Activated T-cell treated with anti-CD3 and anti-CD28 coated beads, Interleukin-2, amount 50 U/mL, for 48 hours (primary cell): ENCODE data around the gene TMC3.
A peak's percentile ranks its signal among the peaks of the same experiment; 100 is the strongest.
"Not testable (repeated sequence)": the region's sequence is repeated elsewhere in the genome, so short reads cannot be mapped to it uniquely, and the experiment has no call there.

Experiments used
- DNase-seq, 2 experiments: peaks; one replicate each; pipeline ENCODE4 v3.0.0-alpha.2; 2020

The TMC3 gene

DNA sequence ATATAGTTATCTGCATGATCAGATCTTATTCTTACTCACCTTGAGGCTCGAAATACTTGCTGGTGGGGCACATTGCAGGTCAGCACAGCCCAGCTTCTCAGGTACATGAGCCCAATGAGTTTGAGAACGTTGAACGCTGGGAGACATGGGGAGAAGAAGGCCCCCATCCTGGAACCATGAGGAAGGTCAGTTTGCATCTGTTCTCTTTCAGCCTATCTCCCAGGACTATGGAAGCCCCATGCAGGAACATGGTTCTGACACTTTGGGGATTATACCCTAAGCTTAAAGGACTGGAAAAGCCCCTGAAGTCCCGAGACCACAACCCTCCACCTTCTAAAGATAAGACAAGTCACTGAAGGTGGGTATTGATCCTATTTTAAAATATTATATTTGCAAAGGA lies 32.7 kb downstream of the TMC3 start:
- DNase-seq: no peak

DNA sequence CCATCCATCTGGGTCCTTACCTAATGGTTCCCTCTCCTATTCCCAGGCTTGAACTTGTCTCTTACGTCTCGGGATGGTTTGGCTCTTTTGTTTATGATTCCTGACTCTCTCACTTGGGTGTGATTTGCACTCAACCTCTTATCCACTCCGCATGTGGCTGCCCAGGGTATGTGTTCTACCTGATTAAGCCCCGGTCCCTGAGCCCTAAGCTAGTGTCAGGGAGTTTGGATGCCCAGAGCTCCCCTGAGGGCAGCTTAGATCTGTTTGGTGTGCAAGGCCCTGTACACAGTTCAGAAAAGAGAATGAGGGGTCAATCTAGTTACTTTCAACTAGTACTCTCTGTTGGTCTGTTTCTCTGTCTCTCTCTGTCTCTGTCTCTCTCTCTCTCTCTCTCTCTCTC lies 34.2 kb downstream of the TMC3 start:
- no peak for DNase-seq

GRCh38 chr15:81339321-81339720 lies 34.7 kb downstream of the TMC3 start:
- no peak for DNase-seq

DNA sequence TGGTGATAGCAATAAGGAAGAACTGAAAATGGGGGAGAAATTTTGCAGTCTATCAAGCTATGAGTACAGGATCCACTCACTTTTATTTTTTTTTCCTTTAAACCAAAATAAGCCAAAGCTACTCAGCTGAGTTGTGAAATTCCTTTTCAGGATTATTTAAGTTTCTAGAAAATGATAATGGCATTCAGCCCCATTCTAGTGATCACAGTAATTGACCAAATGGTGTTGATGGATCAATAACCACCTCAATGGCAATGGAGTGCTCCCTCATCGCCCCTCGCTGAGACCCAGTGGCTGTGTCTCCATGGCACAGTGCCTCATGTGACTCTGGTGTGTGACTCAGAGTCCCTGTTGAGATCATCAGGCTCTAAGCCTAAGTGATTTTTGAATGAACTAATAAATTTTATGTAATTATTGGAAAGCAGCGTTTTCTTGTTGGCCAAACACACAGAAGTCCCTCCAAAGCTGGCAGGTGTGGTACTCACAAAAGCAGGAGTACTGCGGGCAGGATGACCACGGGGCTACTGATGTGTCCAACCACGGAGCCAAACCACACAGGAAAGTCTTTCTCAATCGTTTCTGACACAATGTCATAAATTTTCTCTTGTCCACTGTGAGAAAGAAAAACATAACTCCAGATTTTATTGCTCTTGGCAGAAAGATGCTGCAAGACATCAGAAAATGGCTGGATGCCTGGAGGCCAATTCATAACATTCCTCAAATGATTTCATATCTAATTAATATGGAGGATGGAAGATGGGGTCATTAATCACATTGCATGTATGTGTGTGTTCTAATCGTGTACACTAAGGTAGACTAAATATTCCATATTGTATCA lies 35.6 kb downstream of the TMC3 start:
- no peak for DNase-seq

DNA sequence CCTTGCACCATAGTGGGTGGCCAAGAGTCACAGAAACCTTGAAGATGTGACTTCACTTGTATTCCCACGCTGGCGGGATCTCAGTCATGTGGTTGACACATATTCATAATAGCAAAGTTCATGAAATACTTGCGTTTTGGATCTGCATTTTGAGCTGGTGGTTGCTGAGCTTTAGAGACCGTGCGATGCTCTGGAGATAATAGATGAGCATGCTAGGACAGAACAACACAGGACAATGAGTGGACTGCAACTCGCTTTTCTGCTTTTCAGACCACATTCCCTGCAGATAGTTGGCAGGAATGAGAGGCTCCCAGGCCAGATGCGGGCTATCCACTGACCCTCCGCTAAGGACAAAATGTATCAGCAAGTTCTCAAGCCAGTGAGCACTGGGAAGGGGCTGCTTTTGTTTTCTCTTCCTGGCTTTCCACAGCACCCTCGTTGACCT lies 36.3 kb downstream of the TMC3 start:
- DNase-seq: no peak

DNA sequence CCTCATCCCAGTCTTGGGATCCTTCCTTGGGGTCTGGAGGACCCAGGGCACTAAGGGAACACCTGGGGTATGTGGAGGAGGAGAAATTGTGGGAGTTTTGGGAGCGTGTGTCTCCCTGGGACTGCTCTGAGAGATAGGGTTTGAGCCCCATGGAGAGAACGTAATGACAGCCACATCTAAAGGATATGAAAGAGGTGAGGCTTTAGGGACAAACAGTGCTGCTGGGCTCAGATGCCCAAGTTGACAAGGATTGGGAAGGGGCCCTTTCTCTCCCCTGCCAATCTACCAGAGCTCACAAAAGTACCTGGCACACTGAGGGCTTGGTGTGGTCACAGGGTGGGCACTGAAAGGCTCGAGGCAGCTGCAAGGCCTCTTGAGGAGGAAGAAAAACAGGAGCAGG lies 36.8 kb downstream of the TMC3 start:
- no peak for DNase-seq

GRCh38 chr15:81336568-81336967 lies 37.4 kb downstream of the TMC3 start:
- peak in 1 of 2 experiments; percentile 33 for DNase-seq

GRCh38 chr15:81335631-81336030 lies 38.4 kb downstream of the TMC3 start:
- DNase-seq: no peak

DNA sequence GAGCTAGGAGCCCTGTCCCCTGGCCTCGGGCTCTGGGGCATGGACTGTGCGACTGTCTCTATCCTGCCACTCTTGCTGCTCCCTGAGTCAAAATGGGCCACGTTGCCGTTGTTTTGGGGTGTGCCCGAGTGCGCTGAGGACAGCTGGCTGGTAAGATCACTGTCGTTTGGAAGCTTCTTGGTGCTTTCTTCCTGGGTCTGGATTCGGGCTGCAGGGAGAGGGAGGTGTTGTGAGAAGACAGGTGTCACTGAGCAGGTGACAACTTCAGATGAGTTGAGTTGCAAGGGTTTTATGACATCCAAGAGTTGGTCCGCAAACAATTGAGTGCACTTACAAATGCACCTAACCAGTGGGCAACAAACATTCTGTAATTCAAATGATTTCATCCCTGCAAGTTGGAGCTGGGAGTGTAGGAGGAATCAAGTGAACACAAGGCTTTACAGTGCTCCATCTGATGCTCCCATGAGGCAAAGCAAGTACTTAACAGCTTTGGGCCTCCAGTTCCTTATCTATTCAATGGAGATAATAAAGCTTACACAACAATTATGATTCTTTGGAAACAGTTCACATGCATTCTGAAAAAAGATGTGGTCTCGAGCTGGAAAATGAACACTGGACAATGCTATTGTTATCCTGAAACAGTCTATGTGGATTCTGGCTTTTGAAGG lies 39.1 kb downstream of the TMC3 start:
- DNase-seq: no peak

DNA sequence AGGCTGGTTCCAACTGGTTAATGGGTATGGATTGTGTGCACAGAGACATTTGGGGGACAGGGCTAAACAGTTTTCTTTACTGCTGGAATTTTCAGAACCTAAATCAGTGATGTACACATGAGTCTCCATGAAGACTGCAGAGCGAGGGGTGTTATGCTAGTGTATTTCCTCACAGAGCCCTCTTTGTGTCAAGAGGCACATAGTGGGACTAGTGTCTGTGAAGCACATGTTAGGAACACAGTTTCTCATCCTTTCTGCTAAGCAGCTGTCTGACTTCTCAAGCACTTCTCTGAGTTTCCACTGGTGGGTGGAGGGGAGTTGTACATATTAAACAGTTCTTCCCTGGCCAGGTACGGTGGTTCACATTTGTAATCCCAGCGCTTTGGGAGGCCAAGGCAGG lies 40.6 kb downstream of the TMC3 start:
- DNase-seq: no peak

GRCh38 chr15:81332326-81332725 lies 41.7 kb downstream of the TMC3 start:
- DNase-seq: no peak

DNA sequence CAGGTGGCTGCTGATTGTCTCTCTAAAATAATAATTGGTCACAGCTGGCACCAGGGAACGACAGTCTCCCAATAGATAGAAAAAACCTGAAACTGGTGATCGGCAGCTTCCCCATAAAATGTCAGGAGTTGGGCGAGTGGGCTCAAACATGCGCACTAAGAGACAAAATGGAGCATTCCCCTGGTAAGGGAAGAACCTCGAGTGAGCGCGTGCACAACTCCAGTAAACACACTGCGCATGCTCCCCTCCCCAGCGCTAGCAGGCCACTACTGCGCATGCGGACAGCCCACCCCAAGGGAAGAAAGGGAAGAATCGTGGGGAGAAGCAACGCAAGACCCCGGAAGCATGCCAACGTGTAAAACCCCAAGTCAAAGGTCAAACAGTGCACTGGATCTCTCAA lies 42.4 kb downstream of the TMC3 start:
- DNase-seq: no peak

DNA sequence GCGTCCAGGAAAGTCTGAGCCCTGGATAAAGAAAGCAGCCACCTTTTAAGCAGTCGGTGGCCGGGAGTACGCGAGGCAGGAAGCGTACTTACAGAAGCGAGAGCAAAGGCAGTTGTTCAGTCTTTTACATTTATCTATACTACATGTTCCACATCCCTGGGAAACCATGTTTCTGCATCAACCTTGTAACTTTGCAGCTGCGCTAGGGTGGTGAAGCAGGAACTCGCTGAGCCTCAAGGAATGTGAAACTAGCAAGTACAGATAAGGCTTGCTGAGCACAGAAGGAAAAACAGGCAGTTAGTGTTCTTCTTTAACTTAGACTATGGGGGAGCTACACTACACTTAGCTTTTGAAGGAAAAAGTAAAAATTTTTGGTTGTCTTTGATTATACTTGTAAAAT lies 42.9 kb downstream of the TMC3 start:
- DNase-seq: not testable (repeated sequence)

DNA sequence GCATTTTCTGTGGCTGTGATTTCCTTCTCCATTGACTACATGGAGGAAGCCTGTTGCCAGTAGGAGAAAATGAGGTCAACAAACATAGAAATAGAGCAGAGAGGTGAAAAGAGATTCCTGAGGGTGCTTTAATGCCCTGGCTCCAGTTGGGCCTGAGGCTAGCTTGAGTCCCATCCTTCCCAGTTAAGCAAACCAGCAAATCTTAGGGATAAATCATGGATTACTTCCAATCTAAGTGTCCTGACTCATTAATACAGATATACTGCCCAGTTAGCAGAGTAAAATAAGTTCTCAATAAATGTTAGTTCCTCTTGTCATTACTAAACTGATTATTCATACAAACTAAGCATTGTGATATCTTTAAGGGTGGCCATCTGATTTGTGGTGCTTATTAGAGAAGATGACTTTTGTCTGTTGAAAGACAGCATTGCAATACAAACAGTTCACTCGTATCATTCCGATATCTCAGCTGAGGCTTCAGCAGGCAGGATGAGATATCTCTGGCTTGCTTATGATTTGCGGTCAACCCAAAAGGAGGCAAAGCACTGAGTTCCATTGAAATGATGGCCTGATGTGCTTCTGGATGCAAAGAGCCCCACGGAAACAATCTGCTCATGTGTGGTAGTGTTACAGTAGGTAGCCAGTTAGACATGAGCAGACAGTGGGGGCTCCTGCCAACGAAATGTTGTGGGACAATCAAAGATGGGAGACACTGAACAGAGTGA lies 43.5 kb downstream of the TMC3 start:
- no peak for DNase-seq

- DNase-seq: no peak
Measured at GRCh38 chr15:81329446-81329845, 44.6 kb downstream of the TMC3 start.

GRCh38 chr15:81327516-81327915 lies 46.5 kb downstream of the TMC3 start:
- no peak for DNase-seq

DNA sequence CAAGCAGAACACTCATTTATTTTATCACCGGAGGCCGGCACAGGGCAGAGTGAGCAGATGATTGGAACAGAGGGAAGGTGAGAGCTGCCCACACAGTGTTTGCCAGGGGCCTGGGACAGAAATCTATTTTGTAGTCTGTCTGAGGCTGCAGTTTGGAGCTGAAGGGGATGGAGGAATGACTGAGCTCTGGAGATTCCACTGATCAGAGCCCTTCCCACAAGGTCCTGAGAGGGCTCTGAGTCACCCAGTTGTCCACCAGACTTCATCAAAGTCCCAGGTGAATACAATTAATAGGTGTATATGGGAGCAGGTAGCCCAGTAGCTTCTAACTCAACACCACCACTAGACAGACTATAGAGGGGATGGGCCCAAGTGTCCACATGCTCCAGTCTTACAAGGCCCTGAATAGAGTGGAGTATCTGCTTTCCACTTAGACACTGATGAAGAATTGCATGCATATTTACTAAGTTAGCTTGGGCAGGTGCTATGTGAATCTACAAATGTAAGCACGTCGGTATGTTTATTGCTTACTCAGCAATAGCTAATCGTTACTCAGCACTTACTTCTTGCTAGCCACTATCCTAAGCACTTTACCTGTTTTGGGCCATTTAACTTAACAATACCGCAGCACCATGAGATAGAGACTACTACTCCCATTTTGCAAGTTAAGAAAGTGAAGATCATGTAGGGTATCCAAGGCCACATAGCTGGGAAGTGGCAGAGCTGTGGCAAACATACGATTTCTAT lies 47.4 kb downstream of the TMC3 start:
- DNase-seq: no peak

DNA sequence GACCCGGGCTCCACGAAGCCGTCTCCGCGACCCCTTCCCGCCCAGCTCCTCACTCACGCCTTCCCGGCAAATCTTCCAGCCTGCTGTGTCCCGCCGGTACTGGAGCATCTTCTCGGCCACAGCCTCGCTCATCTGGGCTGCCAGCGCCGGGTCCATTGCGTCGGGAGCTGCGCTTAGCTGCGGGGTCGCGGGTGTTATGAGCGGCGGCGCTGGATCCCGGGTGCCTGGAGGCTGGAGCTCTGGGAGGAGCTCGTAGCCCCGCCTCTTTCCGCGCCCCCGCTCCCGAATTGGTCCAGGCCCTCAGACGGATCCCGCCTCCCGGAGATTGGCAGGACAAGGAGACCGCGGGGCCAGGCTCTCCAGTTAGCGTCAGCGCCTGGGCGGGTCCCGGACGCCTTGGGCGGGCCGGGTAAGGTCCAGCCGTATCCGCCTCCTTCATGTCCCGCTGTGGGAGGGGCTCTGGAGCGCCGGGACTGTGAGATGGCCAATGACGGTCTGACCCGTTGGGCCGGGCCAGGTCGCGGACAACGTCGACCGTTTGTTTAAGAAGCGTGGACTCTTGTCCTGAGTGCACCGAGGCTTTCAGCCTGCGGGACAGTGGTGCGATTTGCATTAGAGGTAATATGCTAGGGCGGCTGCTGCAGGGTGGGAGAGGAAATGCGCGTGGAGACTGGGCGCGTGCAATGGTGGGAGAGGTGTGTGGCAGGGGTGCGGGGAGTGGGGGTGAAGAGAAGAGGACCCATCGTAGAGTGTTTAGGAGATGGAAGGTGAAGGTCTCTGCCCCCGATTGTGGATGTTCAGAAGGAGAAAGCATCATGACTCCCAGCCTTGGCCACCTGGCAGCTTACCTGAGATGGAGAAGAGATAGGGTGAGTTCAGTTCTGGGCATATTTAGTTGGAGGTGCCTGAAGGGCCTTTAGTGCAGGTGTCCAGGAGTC lies 49.8 kb downstream of the TMC3 start, which contains the start of gene STARD5:
TSS of gene STARD5 (minus strand) at position 198 of the 938 bp plus-strand sequence. CDS start at position 156, 42 bp downstream.
- peak; percentile 97 to 98 for DNase-seq

GRCh38 chr15:81323559-81323943 lies 50.5 kb downstream of the TMC3 start:
- no peak for DNase-seq

DNA sequence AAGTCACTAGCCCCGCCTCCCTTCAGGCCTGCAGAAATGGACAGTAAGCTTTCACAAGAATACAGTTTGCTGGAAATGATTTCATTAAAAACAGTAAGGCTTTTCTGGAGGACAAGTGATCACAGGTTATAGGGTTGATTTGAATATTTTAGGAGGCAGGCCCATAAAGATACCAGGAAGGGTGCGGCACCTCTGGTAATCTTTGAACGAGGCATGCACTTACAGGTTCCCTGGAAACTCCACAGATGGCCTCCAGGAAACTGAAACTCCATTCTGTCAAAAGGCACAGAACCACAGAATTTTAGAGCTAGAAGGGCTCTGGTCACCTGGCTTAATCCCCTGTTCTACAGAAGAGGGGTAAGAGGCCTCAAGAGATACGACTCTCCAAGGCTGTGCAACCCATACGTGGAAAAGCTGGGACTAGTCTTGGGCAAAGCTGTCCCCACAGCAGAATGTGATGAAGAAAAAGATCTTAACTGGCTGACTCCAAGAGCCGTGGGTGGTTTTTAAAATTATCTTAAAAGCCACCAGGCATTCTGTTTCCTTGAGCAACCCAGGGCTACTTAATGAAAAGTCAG lies 51.2 kb downstream of the TMC3 start:
- DNase-seq: no peak

GRCh38 chr15:81321667-81322066 lies 52.3 kb downstream of the TMC3 start:
- no peak for DNase-seq
